Uterus (tissue), 2 donors: ENCODE data around the gene GPRASP3.

Experiments used
- POLR2A ChIP-seq, 2 donors: fragments of 450-650 bp; IDR thresholded peaks; one replicate each; pipeline ENCODE4 v1.6.1; 2016; ENCODE audit warnings: antibody characterized with exemption in 2 of 2, mild to moderate bottlenecking in 1 of 2, moderate library complexity in 1 of 2
- TF ChIP-seq, protein P1 (sequence below), 4 experiments: fragments of 200-600 bp in 2 of 4; fragments of 450-650 bp in 2 of 4; sonication (generic) in 2 of 4; IDR thresholded peaks; one replicate each; pipeline ENCODE4 v1.5.1; 2016 to 2019; ENCODE audit warnings: antibody characterized with exemption in 4 of 4, mild to moderate bottlenecking in 2 of 4, moderate library complexity in 1 of 4

DNA sequence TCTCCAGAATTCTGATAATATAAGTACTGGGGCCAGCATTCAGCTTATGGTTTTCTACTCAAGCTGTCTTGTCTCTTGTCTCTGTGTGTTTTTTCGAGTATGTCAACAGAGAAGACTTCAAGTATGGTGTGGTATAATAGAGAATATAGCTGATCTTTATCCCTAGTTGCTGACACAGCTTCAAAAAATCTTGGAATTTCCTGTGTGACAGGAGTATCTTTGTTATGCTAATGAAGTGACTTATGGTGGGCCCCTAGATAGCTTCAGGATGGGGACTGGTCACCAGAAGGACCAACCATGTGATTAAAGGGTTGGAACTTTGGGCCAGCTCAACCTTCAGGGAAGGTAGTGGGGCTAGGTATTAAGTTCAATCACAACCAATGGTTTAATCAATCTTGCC, 2.9 kb downstream of the GPRASP3 start:
- no peak for TF ChIP-seq POLR2A (IDR thresholded peaks at IDR 0.05)
- TF ChIP-seq, protein P1, sequence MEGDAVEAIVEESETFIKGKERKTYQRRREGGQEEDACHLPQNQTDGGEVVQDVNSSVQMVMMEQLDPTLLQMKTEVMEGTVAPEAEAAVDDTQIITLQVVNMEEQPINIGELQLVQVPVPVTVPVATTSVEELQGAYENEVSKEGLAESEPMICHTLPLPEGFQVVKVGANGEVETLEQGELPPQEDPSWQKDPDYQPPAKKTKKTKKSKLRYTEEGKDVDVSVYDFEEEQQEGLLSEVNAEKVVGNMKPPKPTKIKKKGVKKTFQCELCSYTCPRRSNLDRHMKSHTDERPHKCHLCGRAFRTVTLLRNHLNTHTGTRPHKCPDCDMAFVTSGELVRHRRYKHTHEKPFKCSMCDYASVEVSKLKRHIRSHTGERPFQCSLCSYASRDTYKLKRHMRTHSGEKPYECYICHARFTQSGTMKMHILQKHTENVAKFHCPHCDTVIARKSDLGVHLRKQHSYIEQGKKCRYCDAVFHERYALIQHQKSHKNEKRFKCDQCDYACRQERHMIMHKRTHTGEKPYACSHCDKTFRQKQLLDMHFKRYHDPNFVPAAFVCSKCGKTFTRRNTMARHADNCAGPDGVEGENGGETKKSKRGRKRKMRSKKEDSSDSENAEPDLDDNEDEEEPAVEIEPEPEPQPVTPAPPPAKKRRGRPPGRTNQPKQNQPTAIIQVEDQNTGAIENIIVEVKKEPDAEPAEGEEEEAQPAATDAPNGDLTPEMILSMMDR (IDR thresholded peaks at IDR 0.05), result no peak
